ENCODE data around the gene SELENOP.

SELENOP gene

GRCh38 chr5:42808888-42809611 lies 2.6 kb downstream of the SELENOP start:
- no peaks in the 10 kb centered on the region for H4K20me1 ChIP-seq (ENCODE audit: low read depth, low read length)
- H3K79me2 ChIP-seq (ENCODE audit: insufficient read depth, low read length) = no peaks in the 10 kb centered on the region
- H3K36me3 ChIP-seq (ENCODE audit: low read length) = no peaks in the 10 kb centered on the region
- H3K4me2 ChIP-seq (ENCODE audit: low read depth, low read length, poor library complexity, severe bottlenecking) = no peak overlapping the region
- TF ChIP-seq CTCF (IDR thresholded peaks at IDR 0.05; ENCODE audit: insufficient read depth, low read length, poor library complexity, severe bottlenecking) (no peak), EZH2phosphoT487 (conservative IDR thresholded peaks at IDR 0.05; ENCODE audit: low read length) (no peak)
- no peak overlapping the region for H2AFZ ChIP-seq (ENCODE audit: low read depth, low read length, severe bottlenecking)
- no peaks in the 10 kb centered on the region for H3K9me2 ChIP-seq (replicated peaks; ENCODE audit: insufficient read depth, low read length)
- no peaks in the 10 kb centered on the region for H3K9me3 ChIP-seq (ENCODE audit: insufficient read depth, low read length)
- H3F3A ChIP-seq (ENCODE audit: insufficient read depth) = no peaks in the 10 kb centered on the region
- H3K27ac ChIP-seq (ENCODE audit: low read depth, low read length) = no peak overlapping the region
- H3K9ac ChIP-seq (ENCODE audit: low read length) = no peak overlapping the region
- no peak overlapping the region for H3K4me3 ChIP-seq (ENCODE audit: insufficient read depth, low read length, poor library complexity, severe bottlenecking)
- H3K27me3 ChIP-seq (ENCODE audit: low read length) = no peaks in the 10 kb centered on the region

- Histone ChIP-seq H3K4me3 (ENCODE audit: insufficient read depth, low read length, poor library complexity, severe bottlenecking) (no peak overlapping the region), H3K36me3 (ENCODE audit: low read length) (no peaks in the 10 kb centered on the region), H4K20me1 (ENCODE audit: low read depth, low read length) (no peaks in the 10 kb centered on the region), H3K9ac (ENCODE audit: low read length) (no peak overlapping the region), H3K27me3 (ENCODE audit: low read length) (no peaks in the 10 kb centered on the region), H3F3A (ENCODE audit: insufficient read depth) (no peaks in the 10 kb centered on the region), H2AFZ (ENCODE audit: low read depth, low read length, severe bottlenecking) (no peak overlapping the region), H3K4me2 (ENCODE audit: low read depth, low read length, poor library complexity, severe bottlenecking) (no peak overlapping the region), H3K27ac (ENCODE audit: low read depth, low read length) (no peak overlapping the region), H3K9me3 (ENCODE audit: insufficient read depth, low read length) (no peaks in the 10 kb centered on the region), H3K79me2 (ENCODE audit: insufficient read depth, low read length) (no peaks in the 10 kb centered on the region), H3K9me2 (replicated peaks; ENCODE audit: insufficient read depth, low read length) (no peaks in the 10 kb centered on the region)
- TF ChIP-seq EZH2phosphoT487 (conservative IDR thresholded peaks at IDR 0.05; ENCODE audit: low read length) (no peak), CTCF (IDR thresholded peaks at IDR 0.05; ENCODE audit: insufficient read depth, low read length, poor library complexity, severe bottlenecking) (no peak)
Observed at GRCh38 chr5:42807722-42808447, 3.8 kb downstream of the SELENOP start.

- H4K20me1 ChIP-seq (ENCODE audit: low read depth, low read length) = no peaks in the 10 kb centered on the region
- no peak for TF ChIP-seq CTCF (IDR thresholded peaks at IDR 0.05; ENCODE audit: insufficient read depth, low read length, poor library complexity, severe bottlenecking)
- TF ChIP-seq EZH2phosphoT487 (conservative IDR thresholded peaks at IDR 0.05; ENCODE audit: low read length) = no peak
- H3K9me3 ChIP-seq (ENCODE audit: insufficient read depth, low read length) = no peaks in the 10 kb centered on the region
- no peaks in the 10 kb centered on the region for H3K36me3 ChIP-seq (ENCODE audit: low read length)
- no peaks in the 10 kb centered on the region for H3F3A ChIP-seq (ENCODE audit: insufficient read depth)
- no peak overlapping the region for H3K27ac ChIP-seq (ENCODE audit: low read depth, low read length)
- no peak overlapping the region for H2AFZ ChIP-seq (ENCODE audit: low read depth, low read length, severe bottlenecking)
- no peaks in the 10 kb centered on the region for H3K79me2 ChIP-seq (ENCODE audit: insufficient read depth, low read length)
- H3K9me2 ChIP-seq (replicated peaks; ENCODE audit: insufficient read depth, low read length) = no peaks in the 10 kb centered on the region
- H3K4me3 ChIP-seq (ENCODE audit: insufficient read depth, low read length, poor library complexity, severe bottlenecking) = no peak overlapping the region
- H3K27me3 ChIP-seq (ENCODE audit: low read length) = no peaks in the 10 kb centered on the region
- no peak overlapping the region for H3K4me2 ChIP-seq (ENCODE audit: low read depth, low read length, poor library complexity, severe bottlenecking)
- no peak overlapping the region for H3K9ac ChIP-seq (ENCODE audit: low read length)
Observed at GRCh38 chr5:42806701-42807262, 4.9 kb downstream of the SELENOP start.

Data from SU-DHL-6 (cell line).